K562 (cell line): ENCODE data around the gene KCNK7. TPM values are rescaled to one million over a fixed set of nuclear protein-coding genes. Genes with fewer than 3 reads are reported as not detected.

Experiments
- ATAC-seq: fragments of 200-7000 bp; cut with Tn5 transposase; 3 replicates; pipeline ENCODE4 v1.9.1; 2020; ENCODE audit warnings: moderate library complexity
- Bru-seq: library from RNA; stranded (reverse); fragments of 400-500 nt; gene quantifications from one replicate; lab custom pipeline; 2021; lab: Mats Ljungman, UMichigan
- BruChase-seq, 2 experiments: library from RNA; stranded (reverse); fragments of 400-500 nt; gene quantifications; one replicate each; lab custom pipeline; 2021; lab: Mats Ljungman, UMichigan
- BruUV-seq: library from RNA; stranded (reverse); fragments of 400-500 nt; replicated peaks from 2 replicates; lab custom pipeline; 2021; lab: Mats Ljungman, UMichigan
- CTCF ChIA-PET: fragments of 300-600 bp; formaldehyde crosslinking; extraction: SDS; loops from one replicate; lab custom pipeline; 2021; ENCODE audit warnings: low intra/inter-chr PET ratio; lab: Yijun Ruan, JAX
- POLR2A ChIA-PET: fragments of 300-600, 350-650 bp; sonication (Branson Sonifier 250); formaldehyde crosslinking; extraction: SDS; loops from one replicate; lab custom pipeline; 2021; ENCODE audit warnings: antibody characterized with exemption, inconsistent platforms; lab: Yijun Ruan, JAX
- DNase-seq, 4 experiments: peaks; one replicate each; pipeline versions ENCODE4 v3.0.0 to v3.0.0-alpha.2; 2011 to 2018; ENCODE audit warnings: low spot score in 3 of 4, mixed read lengths in 3 of 4; ENCODE audit errors: extremely low read depth in 1 of 4
- FAIRE-seq: peaks from 2 replicates; lab custom pipeline; 2011; peaks lifted over from hg19 to GRCh38; lab: Jason Lieb, UNC
- H2AFZ ChIP-seq: 2 replicates; pipeline ENCODE4 v1.6.0; 2011; ENCODE audit warnings: low read depth, low read length, control low read depth, inconsistent platforms
- H3K27ac ChIP-seq: fragments of 200-600 bp; 3 replicates; pipeline ENCODE4 v1.8.0; 2011; ENCODE audit warnings: low read depth, mild to moderate bottlenecking, control low read depth, inconsistent platforms, low read length, moderate library complexity, mixed read lengths; ENCODE audit errors: extremely low read depth
- H3K27me3 ChIP-seq, 2 experiments: fragments of 300-600 bp in 1 of 2; 2 replicates in 1 of 2; 3 replicates in 1 of 2; pipeline versions ENCODE4 v1.6.0 to v1.8.0; 2011; ENCODE audit warnings: inconsistent platforms in 2 of 2, low read length in 2 of 2, mild to moderate bottlenecking in 1 of 2, mixed read lengths in 1 of 2, moderate library complexity in 1 of 2; ENCODE audit not compliant: control insufficient read depth in 2 of 2, insufficient read depth in 2 of 2
- H3K36me3 ChIP-seq: fragments of 300-600 bp; 3 replicates; pipeline ENCODE4 v1.8.0; 2011; ENCODE audit warnings: mild to moderate bottlenecking, low read length, inconsistent platforms; ENCODE audit not compliant: control insufficient read depth, insufficient read depth
- H3K4me1 ChIP-seq, 2 experiments: fragments of 200-600 bp in 1 of 2; replicated peaks in 1 of 2; 2 replicates in 1 of 2; 3 replicates in 1 of 2; pipeline versions ENCODE4 v1.5.1 to v1.8.0; 2011; ENCODE audit warnings: inconsistent platforms in 2 of 2, low read length in 2 of 2, mild to moderate bottlenecking in 1 of 2, mixed read lengths in 1 of 2, moderate library complexity in 1 of 2; ENCODE audit not compliant: control insufficient read depth in 2 of 2, insufficient read depth in 2 of 2
- H3K4me2 ChIP-seq: 2 replicates; pipeline ENCODE4 v1.6.1; 2011; ENCODE audit warnings: low read length, control low read depth, inconsistent platforms, mixed read lengths; ENCODE audit not compliant: insufficient read depth
- H3K4me3 ChIP-seq: fragments of 200-600 bp; sonication (generic), shearing (Covaris generic); 2 replicates; pipeline ENCODE4 v1.5.1; 2016; ENCODE audit warnings: control low read depth, inconsistent platforms
- H3K79me2 ChIP-seq: fragments of 200-600 bp; 3 replicates; pipeline ENCODE4 v1.8.0; 2011; ENCODE audit warnings: low read length, inconsistent platforms; ENCODE audit not compliant: control insufficient read depth, insufficient read depth
- H3K9ac ChIP-seq, 2 experiments: 2 replicates each; pipeline versions ENCODE4 v1.6.0 to v1.6.1; 2011; ENCODE audit warnings: low read depth in 2 of 2, low read length in 2 of 2, control low read depth in 1 of 2, inconsistent platforms in 1 of 2, mild to moderate bottlenecking in 1 of 2, mixed read lengths in 1 of 2; ENCODE audit not compliant: insufficient read depth in 1 of 2
- H3K9me1 ChIP-seq: one replicate; pipeline ENCODE4 v1.6.0; 2011; ENCODE audit warnings: inconsistent platforms, mild to moderate bottlenecking, low read length, moderate library complexity; ENCODE audit not compliant: control insufficient read depth, insufficient read depth
- H3K9me3 ChIP-seq: replicated peaks from 2 replicates; pipeline ENCODE4 v1.5.1; 2011; ENCODE audit warnings: low read depth, low read length, inconsistent platforms; ENCODE audit not compliant: control insufficient read depth, insufficient read depth
- H4K20me1 ChIP-seq: replicated peaks from 2 replicates; pipeline ENCODE4 v1.6.1; 2011; ENCODE audit warnings: low read length, inconsistent platforms, mixed read lengths; ENCODE audit not compliant: control insufficient read depth, insufficient read depth
- CHD2 ChIP-seq: IDR thresholded peaks from 2 replicates; pipeline ENCODE4 v1.6.1; 2011; ENCODE audit warnings: low read depth, low read length
- COPS2 ChIP-seq: fragments of 450-650 bp; conservative IDR thresholded peaks from 2 replicates; pipeline ENCODE4 v1.6.1; 2016; ENCODE audit warnings: mild to moderate bottlenecking, moderate library complexity
- EGR1 ChIP-seq: fragments of 450-650 bp; conservative IDR thresholded peaks from 2 replicates; pipeline ENCODE4 v1.6.1; 2017; ENCODE audit warnings: mild to moderate bottlenecking
- ESRRB ChIP-seq: fragments of 250-450 bp; sonication (Bioruptor Pico); IDR thresholded peaks from 2 replicates; pipeline ENCODE4 v1.5.0; 2020; ENCODE audit warnings: mild to moderate bottlenecking, moderate library complexity, borderline replicate concordance
- JUNB ChIP-seq: fragments of 450-650 bp; formaldehyde crosslinking; conservative IDR thresholded peaks from 2 replicates; pipeline ENCODE4 v1.4.0; 2020; ENCODE audit warnings: mild to moderate bottlenecking
- LARP7 ChIP-seq: fragments of 450-650 bp; IDR thresholded peaks from 2 replicates; pipeline ENCODE4 v1.6.1; 2016
- MLX ChIP-seq, 2 experiments: fragments of 450-650 bp in 1 of 2; sonication (generic) in 1 of 2; formaldehyde crosslinking; conservative IDR thresholded peaks; 2 replicates each; pipeline versions ENCODE4 v1.4.0 to v1.8.1; 2020 to 2022; ENCODE audit warnings: mild to moderate bottlenecking in 1 of 2, missing genetic modification reagents in 1 of 2
- NFIC ChIP-seq: fragments of 450-650 bp; IDR thresholded peaks from 2 replicates; pipeline ENCODE4 v1.6.1; 2017; ENCODE audit warnings: mild to moderate bottlenecking, inconsistent platforms
- PYGO2 ChIP-seq: fragments of 450-650 bp; IDR thresholded peaks from 2 replicates; pipeline ENCODE4 v1.6.1; 2016; ENCODE audit warnings: mild to moderate bottlenecking, missing genetic modification characterization, moderate library complexity, missing compliant biosample characterization
- RBFOX2 ChIP-seq: fragments of 200-400 bp; formaldehyde crosslinking; IDR thresholded peaks from 2 replicates; pipeline ENCODE4 v1.6.1; 2017; ENCODE audit warnings: low read depth, mild to moderate bottlenecking, low read length, moderate library complexity
- RBM22 ChIP-seq: fragments of 200-400 bp; formaldehyde crosslinking; IDR thresholded peaks from 2 replicates; pipeline ENCODE4 v1.6.1; 2018; ENCODE audit warnings: low read length, low read depth; ENCODE audit not compliant: poor library complexity, severe bottlenecking
- YBX1 ChIP-seq: fragments of 450-650 bp; IDR thresholded peaks from 2 replicates; pipeline ENCODE4 v1.7.1; 2016; ENCODE audit warnings: mild to moderate bottlenecking
- ZBTB33 ChIP-seq: sonication (generic); formaldehyde crosslinking; IDR thresholded peaks from 2 replicates; pipeline ENCODE4 v1.8.1; 2023; ENCODE audit warnings: mild to moderate bottlenecking, missing genetic modification reagents
- ZFPM2 ChIP-seq: fragments of 250-450 bp; sonication (Bioruptor Pico); IDR thresholded peaks from 2 replicates; pipeline ENCODE4 v1.5.1; 2022; ENCODE audit warnings: mild to moderate bottlenecking
- ZNF239 ChIP-seq: fragments of 250-450 bp; sonication (Bioruptor Pico); IDR thresholded peaks from 2 replicates; pipeline ENCODE4 v1.4.0; 2020; ENCODE audit warnings: mild to moderate bottlenecking
- ZNF24 ChIP-seq: fragments of 450-650 bp; IDR thresholded peaks from 2 replicates; pipeline ENCODE4 v1.6.1; 2016
- WGBS: fragments of 100-300 bp; shearing (Covaris generic); methylation state at CpG from one replicate; pipeline ENCODE4 v1.1.6; 2016; ENCODE audit warnings: low coverage, mixed read lengths; ENCODE audit not compliant: insufficient coverage; ENCODE audit errors: missing lambda C conversion rate; 5-methylcytosine and 5-hydroxymethylcytosine counted together
- in situ Hi-C: fragments of 300-500 bp; cut with MboI; formaldehyde crosslinking; loops from 4 replicates; pipeline ENCODE4 v1.15.0; 2018; ENCODE audit warnings: inconsistent platforms, mixed read lengths
- intact Hi-C: fragments of 100-400 bp; cut with micrococcal nuclease; formaldehyde crosslinking; loops from 2 replicates; pipeline ENCODE4 v1.14.2; 2022
- long read RNA-seq, 3 experiments: library from polyadenylated mRNA in 2 of 3; library from RNA in 1 of 3; unstranded in 2 of 3; stranded (forward) in 1 of 3; transcript quantifications; one replicate each; pipeline ENCODE4 v2.0.0, GENCODE V29; 2019 to 2022
- polyA minus RNA-seq, 3 experiments: library from RNA; depleted of rRNA, polyadenylated mRNA; stranded (reverse); fragments of >200 nt; gene quantifications; 2 replicates each; pipeline ENCODE4 v1.2.3, GENCODE V29; 2011
- polyA plus RNA-seq, 8 experiments: library from polyadenylated mRNA; depleted of rRNA in 4 of 8; stranded (reverse) in 5 of 8; unstranded in 3 of 8; fragments of >200 nt; fragmentation: Nextera tagmentation in 2 of 8; fragmentation: Illumina TruSeq in 1 of 8; extraction: Ambion mirVana in 2 of 8; extraction: Trizol in 1 of 8; gene quantifications; 2 replicates each; pipeline versions ENCODE4 v1.2.1 to v1.2.3, GENCODE V29; 2011 to 2014; ENCODE audit warnings: inconsistent platforms in 1 of 8, missing spikeins in 1 of 8
- total RNA-seq, 7 experiments: library from RNA; depleted of rRNA in 6 of 7; stranded (reverse); fragments of >200 nt in 6 of 7; fragmentation: Illumina TruSeq in 2 of 7; extraction: Trizol in 2 of 7; gene quantifications; 2 replicates each; pipeline versions ENCODE4 v1.2.1 to v1.2.3, GENCODE V29; 2011 to 2021; ENCODE audit warnings: low replicate concordance in 1 of 7

The KCNK7 gene, protein sequence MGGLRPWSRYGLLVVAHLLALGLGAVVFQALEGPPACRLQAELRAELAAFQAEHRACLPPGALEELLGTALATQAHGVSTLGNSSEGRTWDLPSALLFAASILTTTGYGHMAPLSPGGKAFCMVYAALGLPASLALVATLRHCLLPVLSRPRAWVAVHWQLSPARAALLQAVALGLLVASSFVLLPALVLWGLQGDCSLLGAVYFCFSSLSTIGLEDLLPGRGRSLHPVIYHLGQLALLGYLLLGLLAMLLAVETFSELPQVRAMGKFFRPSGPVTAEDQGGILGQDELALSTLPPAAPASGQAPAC
- total RNA-seq (2011; cell fraction: chromatin; rRNA removed; ENCODE audit: low replicate concordance) = 0.33 and 1.00 TPM in 2 replicates
- total RNA-seq (2011; cell fraction: nucleolus; rRNA removed) = 0.26 TPM in 1 of 2 replicates, not detected in the other
- total RNA-seq (2011; cell fraction: nucleoplasm; rRNA removed) = 0.29 TPM in 1 of 2 replicates, not detected in the other
- total RNA-seq (2014; rRNA removed) (not detected in 2 replicates), total RNA-seq (2014; rRNA removed; fragmentation: Illumina TruSeq; extraction: Trizol) (not detected in 2 replicates), total RNA-seq (2015; rRNA removed; fragmentation: Illumina TruSeq; extraction: Trizol) (not detected in 2 replicates), total RNA-seq (2021) (0.40 TPM in 1 of 2 replicates, not detected in the other), polyA plus RNA-seq (2011; rRNA removed) (not detected in 2 replicates), polyA plus RNA-seq (2014; fragmentation: Illumina TruSeq; extraction: Trizol) (not detected in 2 replicates), polyA plus RNA-seq (2014; fragmentation: Nextera tagmentation; extraction: Ambion mirVana) (not detected), polyA plus RNA-seq (2014; rRNA removed) (0.07 TPM in 1 of 2 replicates, not detected in the other), polyA minus RNA-seq (2011; rRNA and poly(A)+ RNA removed) (not detected in 2 replicates), Bru-seq, nascent RNA (percentile 19 among the genes with signal in this experiment), BruChase-seq, experiment 1, labeled RNA remaining after a 2-hour chase (percentile 36 among the genes with signal in this experiment), BruChase-seq, experiment 2, labeled RNA remaining after a 6-hour chase (percentile 31 among the genes with signal in this experiment)
- 0.28 TPM in 1 of 2 replicates, not detected in the other for polyA plus RNA-seq (2011; cell fraction: cytosol; rRNA removed)
- not detected in 2 replicates for polyA plus RNA-seq (2011; cell fraction: nucleus; rRNA removed)
- polyA plus RNA-seq (2012) = 0.39 and 0.58 TPM in 2 replicates
- not detected in 2 replicates for polyA minus RNA-seq (2011; cell fraction: cytosol; rRNA and poly(A)+ RNA removed)
- 0.27 TPM in 1 of 2 replicates, not detected in the other for polyA minus RNA-seq (2011; cell fraction: nucleus; rRNA and poly(A)+ RNA removed)
- long read RNA-seq, experiment 1 = 0 reads
- long read RNA-seq, experiment 2 = 0 reads
- long read RNA-seq, experiment 3 = 0 reads

DNA sequence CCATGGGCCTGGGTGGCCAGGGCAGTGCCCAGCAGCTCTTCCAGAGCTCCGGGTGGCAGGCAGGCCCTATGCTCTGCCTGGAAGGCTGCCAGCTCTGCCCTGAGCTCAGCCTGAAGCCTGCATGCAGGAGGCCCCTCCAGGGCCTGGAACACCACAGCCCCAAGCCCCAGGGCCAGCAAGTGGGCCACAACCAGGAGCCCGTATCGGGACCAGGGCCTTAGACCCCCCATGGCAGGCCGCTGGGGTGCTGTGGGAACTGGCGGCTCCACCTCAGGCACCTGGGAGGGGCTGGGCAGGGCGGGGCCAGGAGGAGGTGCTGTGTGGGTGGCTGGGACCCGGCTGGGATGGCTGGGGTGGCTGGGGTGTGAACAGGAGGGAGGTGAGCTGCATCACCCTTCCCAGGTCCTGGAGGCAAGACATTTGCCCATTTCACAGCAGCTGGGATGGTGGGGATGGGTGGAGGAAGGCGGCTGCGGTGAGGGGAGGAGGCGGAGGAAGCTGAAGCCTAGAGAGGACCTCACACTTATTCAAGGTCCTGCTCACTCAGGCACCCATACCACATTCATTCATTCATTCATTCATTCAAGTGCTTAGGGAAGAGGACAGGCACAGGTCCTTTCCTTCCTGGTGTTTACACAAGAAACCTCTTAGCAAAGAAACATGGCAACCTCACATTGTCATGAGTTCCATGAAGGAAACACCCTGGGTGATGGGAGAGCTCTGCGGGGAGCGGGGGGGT, at the start of gene KCNK7:
Gene KCNK7 (minus strand): TSS at position 258 of the 739 bp plus-strand sequence. CDS start 28 bp downstream, at position 230.
- intact Hi-C loops (no loop called here), in situ Hi-C loops (no loop called here)
- H3K9ac ChIP-seq = peak within 1 kb of the TSS in 1 of 2 experiments; percentile 82; a peak in 2 of 4 replicates
- no peaks in the 10 kb centered on the region for H3K9me1 ChIP-seq
- no peaks in the 10 kb centered on the region for H3K27me3 ChIP-seq
- DNase-seq (peak; percentile 51 to 73 (median 68)), ATAC-seq (peak; percentile 64), FAIRE-seq (peak; percentile 54)
- CTCF ChIA-PET = no interaction called here
- no peak within 1 kb of the TSS for H2AFZ ChIP-seq
- no peak within 1 kb of the TSS for H3K4me3 ChIP-seq
- no peaks in the 10 kb centered on the region for H3K79me2 ChIP-seq
- H3K9me3 ChIP-seq = no peaks in the 10 kb centered on the region
- H3K27ac ChIP-seq = no peak within 1 kb of the TSS
- 35% methylated on average over 8 of the region's 12 CpGs for WGBS
- H4K20me1 ChIP-seq = no peaks in the 10 kb centered on the region
- no peak within 1 kb of the TSS for H3K4me2 ChIP-seq
- BruUV-seq = no TSS peak
- H3K4me1 ChIP-seq = peaks cover 6 to 47% of the 10 kb centered on the region in 2 experiments; a peak in 4 of 5 replicates
- peaks cover 39% of the 10 kb centered on the region; the same call in 1 of the 3 replicates for H3K36me3 ChIP-seq
- POLR2A ChIA-PET = interaction anchor here (0.6 to 3.4 kb wide), 11 partner anchors 8 to 556 kb away, joined by 3 to 17 read pairs (median 4); partner anchors contain the start of genes MALAT1 and PCNX3
- TF ChIP-seq YBX1 = no peak
- no peak for TF ChIP-seq ZFPM2 (CRISPR knock-in tag)
- no peak for TF ChIP-seq ESRRB
- TF ChIP-seq MLX (CRISPR knock-in tag; conservative IDR thresholded peaks at IDR 0.05) = no peak
- no peak for TF ChIP-seq CHD2
- peak; percentile 31; the same call in 1 of the 2 replicates for TF ChIP-seq EGR1
- no peak for TF ChIP-seq COPS2
- peak; percentile 36; the same call in 1 of the 2 replicates for TF ChIP-seq RBFOX2
- no peak for TF ChIP-seq PYGO2 (tag)
- no peak for TF ChIP-seq JUNB
- TF ChIP-seq ZNF239 (CRISPR knock-in tag) = no peak
- peak; percentile 95 for TF ChIP-seq ZNF24
- TF ChIP-seq ZBTB33 (CRISPR knock-in tag) = no peak
- peak; percentile 74 for TF ChIP-seq NFIC
- no peak for TF ChIP-seq LARP7
- TF ChIP-seq RBM22 = peak; percentile 40
